Cardiac muscle cell (in vitro differentiated cells and primary cell): Measurements from ENCODE around the gene TMX2. TPM values are rescaled to one million over a fixed set of nuclear protein-coding genes. Genes with fewer than 3 reads are reported as not detected.

ENCODE experiments used
- DNase-seq, 2 donors: peaks; one replicate each; pipeline versions ENCODE4 v3.0.0 to v3.0.0-alpha.2; 2010 to 2017; ENCODE audit warnings: low read depth in 1 of 2, low spot score in 1 of 2
- H3K27ac ChIP-seq: fragments of 200-600 bp; sonication (generic); 2 replicates; pipeline ENCODE4 v1.5.1; 2016
- H3K27me3 ChIP-seq: fragments of 200-600 bp; sonication (generic); 2 replicates; pipeline ENCODE4 v1.6.0; 2016; ENCODE audit warnings: control low read depth
- H3K36me3 ChIP-seq: fragments of 200-600 bp; sonication (generic); 2 replicates; pipeline ENCODE4 v1.5.1; 2016; ENCODE audit warnings: control low read depth
- H3K4me1 ChIP-seq: fragments of 200-600 bp; sonication (generic); 2 replicates; pipeline ENCODE4 v1.8.1; 2017; ENCODE audit warnings: low read depth, mild to moderate bottlenecking, mixed run types
- H3K4me3 ChIP-seq: fragments of 200-600 bp; sonication (generic); 2 replicates; pipeline ENCODE4 v1.5.1; 2016; ENCODE audit warnings: mild to moderate bottlenecking
- H3K9me3 ChIP-seq: fragments of 200-600 bp; sonication (generic); 2 replicates; pipeline ENCODE4 v1.5.1; 2017; ENCODE audit warnings: low read depth, mild to moderate bottlenecking, control low read depth
- polyA plus RNA-seq: library from polyadenylated mRNA; unstranded; fragments of >200 nt; fragmentation: Nextera tagmentation; extraction: Ambion mirVana; gene quantifications from 2 replicates; pipeline ENCODE4 v1.2.1, GENCODE V29; 2016
- total RNA-seq: library from RNA; depleted of rRNA; stranded (reverse); fragments of >200 nt; gene quantifications from 2 replicates; pipeline ENCODE4 v1.2.3, GENCODE V29; 2016
- TF ChIP-seq, protein P1 (sequence below): IDR thresholded peaks from 2 replicates; pipeline ENCODE4 v1.5.1; 2012; ENCODE audit warnings: low read depth, mild to moderate bottlenecking, low read length

The TMX2 gene
- total and polyA plus RNA-seq, 2 experiments from 2014 or later, result 49.6 to 140 TPM

- Histone ChIP-seq H3K27ac (no peak overlapping the region), H3K4me1 (no peaks in the 10 kb centered on the region), H3K36me3 (no peaks in the 10 kb centered on the region), H3K9me3 (no peaks in the 10 kb centered on the region), H3K27me3 (no peaks in the 10 kb centered on the region), H3K4me3 (no peak overlapping the region)
- TF ChIP-seq, protein P1, sequence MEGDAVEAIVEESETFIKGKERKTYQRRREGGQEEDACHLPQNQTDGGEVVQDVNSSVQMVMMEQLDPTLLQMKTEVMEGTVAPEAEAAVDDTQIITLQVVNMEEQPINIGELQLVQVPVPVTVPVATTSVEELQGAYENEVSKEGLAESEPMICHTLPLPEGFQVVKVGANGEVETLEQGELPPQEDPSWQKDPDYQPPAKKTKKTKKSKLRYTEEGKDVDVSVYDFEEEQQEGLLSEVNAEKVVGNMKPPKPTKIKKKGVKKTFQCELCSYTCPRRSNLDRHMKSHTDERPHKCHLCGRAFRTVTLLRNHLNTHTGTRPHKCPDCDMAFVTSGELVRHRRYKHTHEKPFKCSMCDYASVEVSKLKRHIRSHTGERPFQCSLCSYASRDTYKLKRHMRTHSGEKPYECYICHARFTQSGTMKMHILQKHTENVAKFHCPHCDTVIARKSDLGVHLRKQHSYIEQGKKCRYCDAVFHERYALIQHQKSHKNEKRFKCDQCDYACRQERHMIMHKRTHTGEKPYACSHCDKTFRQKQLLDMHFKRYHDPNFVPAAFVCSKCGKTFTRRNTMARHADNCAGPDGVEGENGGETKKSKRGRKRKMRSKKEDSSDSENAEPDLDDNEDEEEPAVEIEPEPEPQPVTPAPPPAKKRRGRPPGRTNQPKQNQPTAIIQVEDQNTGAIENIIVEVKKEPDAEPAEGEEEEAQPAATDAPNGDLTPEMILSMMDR, result no peak
- DNase-seq, result no peak
These were observed 14.8 kb downstream of the TMX2 start for GRCh38 chr11:57727185-57727584.

DNA sequence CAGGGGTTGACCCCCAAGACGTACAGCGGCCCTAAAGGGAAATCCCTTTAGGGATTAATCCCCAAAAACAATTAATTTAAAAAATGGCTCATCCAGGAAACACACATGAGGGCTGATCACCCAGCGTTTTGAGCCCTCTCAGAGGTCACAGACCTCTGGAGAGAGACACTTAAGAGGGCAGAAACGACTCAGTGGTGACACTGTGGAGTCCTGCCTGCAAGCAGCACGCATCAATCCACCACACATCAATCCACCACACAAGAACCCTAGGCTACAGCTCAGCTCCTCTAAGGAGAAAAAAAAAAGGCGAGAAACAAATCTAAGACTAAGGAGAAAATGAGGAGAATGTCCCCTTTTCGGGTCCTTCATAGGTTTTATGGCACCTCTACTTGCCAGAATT, 16.4 kb downstream of the TMX2 start:
- Histone ChIP-seq H3K27ac (peak overlapping the region; percentile 73), H3K9me3 (no peaks in the 10 kb centered on the region), H3K4me1 (no peaks in the 10 kb centered on the region), H3K36me3 (no peaks in the 10 kb centered on the region), H3K27me3 (no peaks in the 10 kb centered on the region), H3K4me3 (no peak overlapping the region)
- TF ChIP-seq, protein P1, result no peak
- no peak for DNase-seq

DNA sequence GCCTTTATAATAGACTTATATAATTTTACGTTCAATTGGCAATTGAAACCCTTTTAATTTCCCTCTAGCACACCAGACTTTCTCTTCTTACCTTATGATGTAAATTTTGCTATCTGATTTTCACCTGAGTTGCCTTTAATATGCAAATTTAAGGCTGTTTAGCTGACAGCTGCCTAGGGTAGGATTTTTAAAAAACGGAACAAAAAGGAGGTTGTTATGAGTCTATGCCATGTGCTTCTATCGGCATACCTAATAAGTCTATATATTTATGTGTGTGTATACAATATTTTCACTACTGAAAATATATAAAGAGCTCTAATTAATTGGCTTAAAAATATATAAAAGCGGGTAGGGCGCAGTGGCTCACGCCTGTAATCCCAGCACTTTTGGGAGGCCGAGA, 17.1 kb downstream of the TMX2 start:
- TF ChIP-seq, protein P1, result no peak
- Histone ChIP-seq H3K4me3 (no peak overlapping the region), H3K27ac (peak overlapping the region; percentile 73), H3K9me3 (no peaks in the 10 kb centered on the region), H3K4me1 (no peaks in the 10 kb centered on the region), H3K36me3 (no peaks in the 10 kb centered on the region), H3K27me3 (no peaks in the 10 kb centered on the region)
- no peak for DNase-seq

DNA sequence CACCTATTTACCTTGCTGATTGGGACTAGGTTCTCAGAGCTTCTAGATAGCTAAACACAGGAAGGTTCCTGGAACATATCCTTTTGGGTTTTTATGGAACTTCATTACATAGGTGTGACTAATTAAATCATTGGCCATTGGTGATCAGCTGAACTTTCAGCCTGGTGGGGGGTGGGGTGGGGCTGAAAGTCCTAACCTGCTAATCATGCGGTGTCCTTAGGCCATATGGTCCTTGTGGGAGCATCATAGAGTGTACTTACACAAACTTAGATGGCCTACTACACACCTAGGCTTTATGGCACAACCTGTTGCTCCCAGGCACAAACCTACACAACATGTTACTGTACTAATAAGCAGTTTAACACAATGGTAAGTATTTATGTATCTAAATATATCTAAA, 20.3 kb downstream of the TMX2 start:
- no peak for DNase-seq
- no peaks in the 10 kb centered on the region for H3K9me3 ChIP-seq
- H3K36me3 ChIP-seq, result no peaks in the 10 kb centered on the region
- H3K4me1 ChIP-seq, result peaks cover 15% of the 10 kb centered on the region
- no peaks in the 10 kb centered on the region for H3K27me3 ChIP-seq
- H3K27ac ChIP-seq, result no peak overlapping the region
- TF ChIP-seq, protein P1, result no peak
- no peak overlapping the region for H3K4me3 ChIP-seq

DNA sequence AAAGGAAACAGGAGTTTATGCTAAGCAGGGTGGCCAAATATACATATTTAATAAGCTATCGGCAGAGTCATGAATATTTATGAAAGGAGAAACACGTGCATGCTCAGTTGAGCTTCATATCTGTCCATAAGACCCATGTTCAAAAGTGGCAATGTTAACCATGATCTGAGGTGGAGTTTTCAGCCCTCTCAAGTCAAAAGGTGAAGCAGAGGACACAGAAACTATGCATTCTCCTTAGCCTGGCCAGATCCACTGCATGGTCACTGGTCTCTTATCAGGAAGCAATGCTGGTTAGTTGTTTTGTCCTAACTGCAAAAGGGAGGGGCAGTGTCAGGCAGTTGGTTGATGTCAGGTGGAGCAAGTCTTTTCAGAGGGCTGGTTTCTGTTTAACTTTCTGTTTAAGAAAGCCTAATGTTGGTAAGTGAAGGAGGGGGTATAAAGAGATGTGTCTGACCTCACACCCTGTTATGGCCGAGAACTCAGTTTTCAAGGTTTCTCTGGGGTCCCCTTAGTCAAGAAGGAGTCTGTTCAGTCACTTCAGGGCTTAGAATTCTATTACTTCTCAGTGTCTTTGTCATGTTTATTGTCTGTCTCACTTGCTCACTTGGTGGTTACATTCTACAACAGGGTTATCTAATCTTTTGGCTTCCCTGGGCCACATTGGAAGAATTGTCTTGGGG, 23.4 kb downstream of the TMX2 start:
- DNase-seq, result peak in 1 of 2 donors; percentile 62
- Histone ChIP-seq H3K27me3 (no peaks in the 10 kb centered on the region), H3K36me3 (no peaks in the 10 kb centered on the region), H3K4me1 (peaks cover 18% of the 10 kb centered on the region), H3K4me3 (no peak overlapping the region), H3K27ac (peak overlapping the region; percentile 90), H3K9me3 (no peaks in the 10 kb centered on the region)
- TF ChIP-seq, protein P1, result no peak
